Nephron (organoid): ENCODE measurements around the gene SELENOV.
A peak's percentile ranks its signal among the peaks of the same experiment; 100 is the strongest.

ENCODE experiments used
- H3K27ac Mint-ChIP-seq, 3 experiments: 2 replicates each; pipeline ENCODE4 v1.8.0; 2020; ENCODE audit warnings: mixed read lengths in 3 of 3, mild to moderate bottlenecking in 2 of 3, moderate library complexity in 1 of 3
- H3K27me3 Mint-ChIP-seq: 2 replicates; pipeline ENCODE4 v1.8.0; 2021; ENCODE audit warnings: low read depth, mild to moderate bottlenecking, moderate library complexity, mixed read lengths
- H3K36me3 Mint-ChIP-seq: 2 replicates; pipeline ENCODE4 v1.8.0; 2020; ENCODE audit warnings: low read depth, mixed read lengths
- H3K4me1 Mint-ChIP-seq: 2 replicates; pipeline ENCODE4 v1.8.0; 2020; ENCODE audit warnings: mixed read lengths
- H3K4me3 Mint-ChIP-seq, 3 experiments: 2 replicates each; pipeline ENCODE4 v1.8.0; 2020; ENCODE audit warnings: mild to moderate bottlenecking in 3 of 3, mixed read lengths in 3 of 3, moderate library complexity in 2 of 3
- H3K9me3 Mint-ChIP-seq: 2 replicates; pipeline ENCODE4 v1.8.0; 2020; ENCODE audit warnings: mixed read lengths
- TF ChIP-seq, protein P1 (sequence below), 3 experiments: fragments of 200-600 bp; sonication (generic); IDR thresholded peaks; one replicate each; pipeline ENCODE4 v1.5.0; 2021; ENCODE audit warnings: antibody characterized with exemption in 3 of 3; ENCODE audit not compliant: unreplicated experiment in 3 of 3

Gene SELENOV

GRCh38 chr19:39497701-39497995, 17.3 kb upstream of the SELENOV start:
- Mint-ChIP-seq H3K4me1 (peaks cover 14% of the 10 kb centered on the region), H3K4me3 (peak overlapping the region in 1 of 3 experiments; percentile 68), H3K9me3 (no peaks in the 10 kb centered on the region), H3K27ac (no peak overlapping the region), H3K36me3 (peaks cover 4% of the 10 kb centered on the region), H3K27me3 (peaks cover 68% of the 10 kb centered on the region)
- TF ChIP-seq, protein P1, sequence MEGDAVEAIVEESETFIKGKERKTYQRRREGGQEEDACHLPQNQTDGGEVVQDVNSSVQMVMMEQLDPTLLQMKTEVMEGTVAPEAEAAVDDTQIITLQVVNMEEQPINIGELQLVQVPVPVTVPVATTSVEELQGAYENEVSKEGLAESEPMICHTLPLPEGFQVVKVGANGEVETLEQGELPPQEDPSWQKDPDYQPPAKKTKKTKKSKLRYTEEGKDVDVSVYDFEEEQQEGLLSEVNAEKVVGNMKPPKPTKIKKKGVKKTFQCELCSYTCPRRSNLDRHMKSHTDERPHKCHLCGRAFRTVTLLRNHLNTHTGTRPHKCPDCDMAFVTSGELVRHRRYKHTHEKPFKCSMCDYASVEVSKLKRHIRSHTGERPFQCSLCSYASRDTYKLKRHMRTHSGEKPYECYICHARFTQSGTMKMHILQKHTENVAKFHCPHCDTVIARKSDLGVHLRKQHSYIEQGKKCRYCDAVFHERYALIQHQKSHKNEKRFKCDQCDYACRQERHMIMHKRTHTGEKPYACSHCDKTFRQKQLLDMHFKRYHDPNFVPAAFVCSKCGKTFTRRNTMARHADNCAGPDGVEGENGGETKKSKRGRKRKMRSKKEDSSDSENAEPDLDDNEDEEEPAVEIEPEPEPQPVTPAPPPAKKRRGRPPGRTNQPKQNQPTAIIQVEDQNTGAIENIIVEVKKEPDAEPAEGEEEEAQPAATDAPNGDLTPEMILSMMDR (IDR thresholded peaks at IDR 0.05; ENCODE audit: unreplicated experiment in 3 of 3) = no peak

DNA sequence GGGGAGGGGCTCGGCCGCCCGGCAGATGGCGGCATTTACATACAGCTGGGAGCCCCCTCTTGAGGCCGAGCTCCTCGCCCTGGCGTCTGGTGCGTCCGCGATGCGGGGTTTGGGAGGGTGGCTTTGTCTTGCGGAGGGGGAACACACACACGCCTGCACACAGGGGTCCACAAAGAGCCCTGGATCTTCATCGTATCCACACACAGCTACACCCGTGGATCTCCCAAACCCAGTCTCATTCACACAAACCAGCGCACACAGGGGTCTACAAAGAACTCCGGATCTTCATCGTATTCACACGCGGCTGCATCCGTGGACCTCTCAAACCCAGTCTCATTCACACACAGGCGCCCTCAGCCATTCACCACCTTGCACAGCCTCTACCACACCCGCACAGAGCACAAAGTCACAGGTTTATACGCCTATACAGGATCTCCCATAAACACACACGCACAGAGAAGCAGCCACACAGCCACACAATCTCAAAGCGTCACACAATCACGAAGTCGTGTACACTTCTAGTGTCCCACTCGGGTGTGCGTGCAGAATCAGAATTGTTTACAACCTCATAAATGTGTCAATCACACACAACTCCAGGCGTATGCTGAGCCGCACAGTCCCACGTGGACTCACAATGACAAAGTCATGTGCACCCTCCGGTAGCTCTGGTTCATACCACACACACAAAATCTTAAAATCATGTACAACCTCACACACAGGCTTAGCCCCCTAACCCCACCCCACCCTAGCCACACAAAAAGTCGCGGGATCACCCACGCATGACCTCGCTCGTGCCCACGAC, 16.7 kb upstream of the SELENOV start:
- Mint-ChIP-seq H3K27ac (no peak overlapping the region), H3K27me3 (peaks cover 72% of the 10 kb centered on the region), H3K9me3 (no peaks in the 10 kb centered on the region), H3K4me1 (peaks cover 14% of the 10 kb centered on the region), H3K4me3 (peak overlapping the region; percentile 40 to 68 (median 62)), H3K36me3 (no peaks in the 10 kb centered on the region)
- TF ChIP-seq, protein P1 (IDR thresholded peaks at IDR 0.05; ENCODE audit: unreplicated experiment in 3 of 3) = peak; percentile 35 to 53 (median 47)

GRCh38 chr19:39498798-39499642, 15.9 kb upstream of the SELENOV start, which contains the start of gene DLL3:
TSS of gene DLL3 (plus strand) at chr19:39498947. CDS start at chr19:39498975, 28 bp downstream.
- TF ChIP-seq, protein P1 (IDR thresholded peaks at IDR 0.05; ENCODE audit: unreplicated experiment in 3 of 3) = no peak
- Mint-ChIP-seq H3K4me1 (peaks cover 14% of the 10 kb centered on the region), H3K4me3 (peak within 1 kb of the TSS; percentile 54 to 78 (median 71))

GRCh38 chr19:39499932-39500331, 15.0 kb upstream of the SELENOV start:
- peak overlapping the region; percentile 37 to 78 (median 71) for H3K4me3 Mint-ChIP-seq
- peaks cover 86% of the 10 kb centered on the region for H3K27me3 Mint-ChIP-seq
- no peaks in the 10 kb centered on the region for H3K36me3 Mint-ChIP-seq
- H3K27ac Mint-ChIP-seq = no peak overlapping the region
- H3K9me3 Mint-ChIP-seq = no peaks in the 10 kb centered on the region
- TF ChIP-seq, protein P1 (IDR thresholded peaks at IDR 0.05; ENCODE audit: unreplicated experiment in 3 of 3) = no peak
- H3K4me1 Mint-ChIP-seq = peaks cover 14% of the 10 kb centered on the region

More at GRCh38 chr19:39498798-39499642, 15.9 kb upstream of the SELENOV start, which contains the start of gene DLL3:
- Mint-ChIP-seq H3K27ac (no peak within 1 kb of the TSS), H3K9me3 (no peaks in the 10 kb centered on the region), H3K36me3 (no peaks in the 10 kb centered on the region), H3K27me3 (peaks cover 80% of the 10 kb centered on the region)

DNA sequence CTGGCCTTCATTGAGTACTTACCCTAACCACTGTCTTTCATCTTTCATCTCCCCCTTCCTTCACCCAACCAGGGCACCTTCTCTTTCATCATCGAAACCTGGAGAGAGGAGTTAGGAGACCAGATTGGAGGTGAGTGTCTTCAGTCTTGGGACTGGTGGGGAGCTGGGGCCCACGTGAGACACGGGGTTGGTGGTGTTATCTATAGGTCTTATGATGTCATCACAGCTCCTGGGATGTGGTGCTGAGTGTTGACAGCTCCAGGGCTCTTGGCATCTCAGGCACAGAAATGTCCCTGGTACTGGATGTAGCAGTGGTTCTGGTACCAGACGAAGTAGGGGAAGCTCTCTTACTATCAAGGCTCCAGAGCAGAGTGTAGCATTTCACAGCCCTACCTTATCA, 14.4 kb upstream of the SELENOV start:
- peak overlapping the region; percentile 23 to 58 (median 32) for H3K4me3 Mint-ChIP-seq
- H3K27me3 Mint-ChIP-seq = peaks cover 89% of the 10 kb centered on the region
- H3K27ac Mint-ChIP-seq = no peak overlapping the region
- H3K36me3 Mint-ChIP-seq = no peaks in the 10 kb centered on the region
- peaks cover 14% of the 10 kb centered on the region for H3K4me1 Mint-ChIP-seq
- TF ChIP-seq, protein P1 (IDR thresholded peaks at IDR 0.05; ENCODE audit: unreplicated experiment in 3 of 3) = no peak
- no peaks in the 10 kb centered on the region for H3K9me3 Mint-ChIP-seq
